K562 (cell line): ENCODE results near the gene RFWD3. TPM values are rescaled to one million over a fixed set of nuclear protein-coding genes. Genes with fewer than 3 reads are reported as not detected.
A peak's percentile ranks its signal among the peaks of the same experiment; 100 is the strongest.

Source experiments
- ARNT ChIP-seq, 2 experiments: fragments of 450-650 bp; IDR thresholded peaks; 2 replicates each; pipeline ENCODE4 v1.6.1; 2016; ENCODE audit warnings: mild to moderate bottlenecking in 1 of 2
- CCNT2 ChIP-seq: IDR thresholded peaks from 2 replicates; pipeline ENCODE4 v1.6.1; 2011; ENCODE audit warnings: borderline replicate concordance, low read depth, mild to moderate bottlenecking, moderate library complexity, mixed read lengths, low read length; ENCODE audit not compliant: insufficient read length; ENCODE audit errors: extremely low read depth
- CEBPB ChIP-seq: fragments of 450-650 bp; IDR thresholded peaks from 2 replicates; pipeline ENCODE4 v1.6.1; 2016; ENCODE audit warnings: missing genetic modification characterization, missing compliant biosample characterization
- EZH2 ChIP-seq: IDR thresholded peaks from 2 replicates; pipeline ENCODE4 v1.6.1; 2012; ENCODE audit warnings: low read depth, mild to moderate bottlenecking, inconsistent platforms, low read length, borderline replicate concordance
- GATAD2B ChIP-seq: fragments of 450-650 bp; IDR thresholded peaks from 2 replicates; pipeline ENCODE4 v1.6.1; 2017; ENCODE audit warnings: mild to moderate bottlenecking, borderline replicate concordance
- GTF2A2 ChIP-seq: IDR thresholded peaks from 2 replicates; pipeline ENCODE4 v1.6.1; 2016; ENCODE audit warnings: mild to moderate bottlenecking, missing genetic modification characterization, missing compliant biosample characterization
- HIVEP1 ChIP-seq: fragments of 250-450 bp; sonication (Bioruptor Pico); IDR thresholded peaks from 2 replicates; pipeline ENCODE4 v1.4.0; 2020; ENCODE audit warnings: mild to moderate bottlenecking
- HMG20A ChIP-seq: fragments of 450-650 bp; formaldehyde crosslinking; conservative IDR thresholded peaks from 2 replicates; pipeline ENCODE4 v1.4.0; 2020; ENCODE audit warnings: mild to moderate bottlenecking, mixed read lengths
- HOXB6 ChIP-seq: fragments of 250-450 bp; sonication (Bioruptor Pico); IDR thresholded peaks from 2 replicates; pipeline ENCODE4 v1.5.1; 2022; ENCODE audit warnings: mild to moderate bottlenecking, borderline replicate concordance
- KLF6 ChIP-seq: fragments of 250-450 bp; sonication (Bioruptor Pico); IDR thresholded peaks from 2 replicates; pipeline ENCODE4 v1.4.0; 2020; ENCODE audit warnings: mild to moderate bottlenecking, moderate library complexity, borderline replicate concordance
- MAFG ChIP-seq: fragments of 450-650 bp; conservative IDR thresholded peaks from 2 replicates; pipeline ENCODE4 v1.6.1; 2016; ENCODE audit warnings: missing genetic modification characterization, missing compliant biosample characterization
- MAX ChIP-seq: sonication (generic); formaldehyde crosslinking; IDR thresholded peaks from 2 replicates; pipeline ENCODE4 v1.9.0; 2022; ENCODE audit warnings: mild to moderate bottlenecking, missing genetic modification reagents
- MLLT1 ChIP-seq, 2 experiments: fragments of 450-650 bp; IDR thresholded peaks; 2 replicates each; pipeline ENCODE4 v1.6.1; 2016
- NONO ChIP-seq, 2 experiments: fragments of 200-400 bp in 1 of 2; fragments of 450-650 bp in 1 of 2; formaldehyde crosslinking in 1 of 2; IDR thresholded peaks; 2 replicates each; pipeline ENCODE4 v1.6.1; 2017; ENCODE audit warnings: low read depth in 2 of 2, mild to moderate bottlenecking in 2 of 2, moderate library complexity in 2 of 2, low read length in 1 of 2
- NR3C1 ChIP-seq: sonication (generic); formaldehyde crosslinking; IDR thresholded peaks from 2 replicates; pipeline ENCODE4 v1.8.1; 2022; ENCODE audit warnings: missing genetic modification reagents
- PHF8 ChIP-seq: fragments of 200-600 bp; sonication (generic); IDR thresholded peaks from 2 replicates; pipeline ENCODE4 v1.6.1; 2012; ENCODE audit warnings: mixed run types, mild to moderate bottlenecking, inconsistent platforms, low read length, moderate library complexity, borderline replicate concordance
- RFX1 ChIP-seq: fragments of 450-650 bp; IDR thresholded peaks from 2 replicates; pipeline ENCODE4 v1.6.1; 2016; ENCODE audit warnings: mild to moderate bottlenecking, moderate library complexity
- SMARCB1 ChIP-seq: IDR thresholded peaks from 2 replicates; pipeline ENCODE4 v1.6.1; 2011; ENCODE audit warnings: improper control_type of control experiment, low read depth; ENCODE audit not compliant: insufficient read length
- TBP ChIP-seq: optimal IDR thresholded peaks from 2 replicates; pipeline ENCODE3; 2011; ENCODE audit warnings: low read depth, low read length, improper control_type of control experiment
- TFAP4 ChIP-seq: sonication (generic); formaldehyde crosslinking; IDR thresholded peaks from 2 replicates; pipeline ENCODE4 v1.8.0; 2022; ENCODE audit warnings: missing genetic modification reagents, mild to moderate bottlenecking, moderate library complexity, borderline replicate concordance
- THRA ChIP-seq: fragments of 450-650 bp; IDR thresholded peaks from 2 replicates; pipeline ENCODE4 v1.6.1; 2017; ENCODE audit warnings: mild to moderate bottlenecking, moderate library complexity
- XRCC3 ChIP-seq: fragments of 450-650 bp; IDR thresholded peaks from 2 replicates; pipeline ENCODE4 v1.6.1; 2017; ENCODE audit warnings: mild to moderate bottlenecking, moderate library complexity
- ZFPM2 ChIP-seq: fragments of 250-450 bp; sonication (Bioruptor Pico); IDR thresholded peaks from 2 replicates; pipeline ENCODE4 v1.5.1; 2022; ENCODE audit warnings: mild to moderate bottlenecking
- ZNF134 ChIP-seq: fragments of 250-450 bp; sonication (Bioruptor Pico); conservative IDR thresholded peaks from 2 replicates; pipeline ENCODE4 v1.4.0; 2020
- ZNF512 ChIP-seq: IDR thresholded peaks from 2 replicates; pipeline ENCODE4 v1.6.1; 2016; ENCODE audit warnings: missing genetic modification characterization, missing compliant biosample characterization
- ZNF584 ChIP-seq: fragments of 200-800 bp; sonication (Bioruptor generic); IDR thresholded peaks from 2 replicates; pipeline ENCODE4 v1.6.1; 2016; ENCODE audit warnings: low read depth, mild to moderate bottlenecking, missing genetic modification characterization, missing compliant biosample characterization
- polyA plus RNA-seq, 8 experiments: library from polyadenylated mRNA; depleted of rRNA in 4 of 8; stranded (reverse) in 5 of 8; unstranded in 3 of 8; fragments of >200 nt; fragmentation: Nextera tagmentation in 2 of 8; fragmentation: Illumina TruSeq in 1 of 8; extraction: Ambion mirVana in 2 of 8; extraction: Trizol in 1 of 8; gene quantifications; 2 replicates each; pipeline versions ENCODE4 v1.2.1 to v1.2.3, GENCODE V29; 2011 to 2014; ENCODE audit warnings: inconsistent platforms in 1 of 8, missing spikeins in 1 of 8
- total RNA-seq, 7 experiments: library from RNA; depleted of rRNA in 6 of 7; stranded (reverse); fragments of >200 nt in 6 of 7; fragmentation: Illumina TruSeq in 2 of 7; extraction: Trizol in 2 of 7; gene quantifications; 2 replicates each; pipeline versions ENCODE4 v1.2.1 to v1.2.3, GENCODE V29; 2011 to 2021; ENCODE audit warnings: low replicate concordance in 1 of 7

RFWD3 gene
- total and polyA plus RNA-seq, 9 of the 15 experiments (the other 6 are each of a cell fraction or from before 2014, with no cell fraction given), result 20.8 to 121 (median 79.0) TPM

- TF ChIP-seq ZNF584 (CRISPR knock-in tag) (no peak), HMG20A (no peak), CCNT2 (no peak), XRCC3 (no peak), CEBPB (tag) (0 out of 2 replicates have a peak, but pooled peaks have one; percentile 13), HIVEP1 (CRISPR knock-in tag) (no peak), MAX (CRISPR knock-in tag) (no peak), MAFG (tag) (no peak), ARNT (IDR thresholded peaks at IDR 0.05) (no peak), SMARCB1 (no peak), TFAP4 (CRISPR knock-in tag) (no peak), RFX1 (no peak), MLLT1 (IDR thresholded peaks at IDR 0.05) (peak in 1 of 2 experiments; percentile 38; a peak in 1 of 4 replicates), ZFPM2 (CRISPR knock-in tag) (no peak), KLF6 (CRISPR knock-in tag) (no peak), GATAD2B (peak; percentile 90), TBP (no peak), GTF2A2 (tag) (no peak), THRA (no peak), NR3C1 (no peak), ZNF512 (tag) (peak; percentile 80), NONO (IDR thresholded peaks at IDR 0.05; ENCODE audit: low read depth in 2 of 2, low read length in 1 of 2) (no peak), ZNF134 (CRISPR knock-in tag) (no peak), HOXB6 (CRISPR knock-in tag) (no peak), EZH2 (no peak), PHF8 (no peak)
Observed at GRCh38 chr16:74666010-74666421, 661 bp downstream of the RFWD3 start (continued).
